A549 treated with ZK216348 at 1 μM for 4 hours (cell line): ENCODE data around the gene ADAM10. TPM values are rescaled to one million over a fixed set of nuclear protein-coding genes. Genes with fewer than 3 reads are reported as not detected.

Experiments
- total RNA-seq: library from RNA; stranded (reverse); fragments of 200-300 nt; extraction: Qiagen RNA extraction; gene quantifications from 5 replicates; pipeline ENCODE4 v1.2.3, GENCODE V29; 2022; ENCODE audit warnings: low read depth

Gene ADAM10
- 89.5 to 145 TPM (median 129 TPM) in 5 replicates for total RNA-seq

GRCh38 chr15:58749532-58750337 lies at the start of gene ADAM10:
Gene ADAM10, minus strand, starts transcription at chr15:58749707. Its CDS starts 173 bp downstream, at chr15:58749534.

GRCh38 chr15:58770857-58771620 lies 21.5 kb upstream of the ADAM10 start, which contains the start of gene MINDY2:
Gene MINDY2, plus strand, starts transcription at chr15:58771302. Its CDS starts 94 bp downstream, at chr15:58771396.

Other genes starting within 250 kb of the ADAM10 start
- 2.1 to 7.7 TPM (median 4.9 TPM) in 5 replicates for gene MINDY2, start 21.6 kb upstream of the ADAM10 start, total RNA-seq
- gene SLTM, start 184.0 kb upstream of the ADAM10 start, total RNA-seq, result 75.5 to 88.1 TPM (median 77.0 TPM) in 5 replicates
- gene RNF111, start 238.0 kb upstream of the ADAM10 start, total RNA-seq, result 20.4 to 34.0 TPM (median 24.8 TPM) in 5 replicates